Activated T-helper 2 cell treated with anti-CD3 and anti-CD28 coated beads, Interferon-gamma antibody, Interleukin-2, Interleukin-4, amounts not matched to agents 10 μg/mL and 5 μg/mL and 100 μg/mL, durations not matched to agents 14 hours and 24 hours and 36 hours (primary cell): ENCODE results near the gene PRAMEF33. TPM values are rescaled to one million over a fixed set of nuclear protein-coding genes. Genes with fewer than 3 reads are reported as not detected.
"Not testable (repeated sequence)": the region's sequence is repeated elsewhere in the genome, so short reads cannot be mapped to it uniquely, and the experiment has no call there.

Source experiments
- DNase-seq: peaks from one replicate; pipeline ENCODE4 v3.0.0; 2021; ENCODE audit warnings: low spot score
- H3K27ac Mint-ChIP-seq: one replicate; pipeline ENCODE4 v1.8.0; 2021; ENCODE audit warnings: mixed read lengths
- H3K27me3 Mint-ChIP-seq: one replicate; pipeline ENCODE4 v1.8.0; 2021; ENCODE audit warnings: low read depth, mixed read lengths
- H3K36me3 Mint-ChIP-seq: one replicate; pipeline ENCODE4 v1.8.0; 2021; ENCODE audit warnings: low read depth, mixed read lengths
- H3K4me1 Mint-ChIP-seq: one replicate; pipeline ENCODE4 v1.8.0; 2021; ENCODE audit warnings: low read depth, mixed read lengths
- H3K4me3 Mint-ChIP-seq: one replicate; pipeline ENCODE4 v1.8.0; 2021; ENCODE audit warnings: low read depth, mild to moderate bottlenecking, moderate library complexity, mixed read lengths
- H3K9me3 Mint-ChIP-seq: one replicate; pipeline ENCODE4 v1.8.0; 2021; ENCODE audit warnings: mixed read lengths
- intact Hi-C: fragments of 100-400 bp; cut with micrococcal nuclease; formaldehyde crosslinking; loops from one replicate; pipeline ENCODE4 v1.15.1; 2023
- total RNA-seq: library from RNA; stranded (reverse); gene quantifications from 2 replicates; pipeline ENCODE4 v1.2.3, GENCODE V29; 2022

PRAMEF33 gene, protein sequence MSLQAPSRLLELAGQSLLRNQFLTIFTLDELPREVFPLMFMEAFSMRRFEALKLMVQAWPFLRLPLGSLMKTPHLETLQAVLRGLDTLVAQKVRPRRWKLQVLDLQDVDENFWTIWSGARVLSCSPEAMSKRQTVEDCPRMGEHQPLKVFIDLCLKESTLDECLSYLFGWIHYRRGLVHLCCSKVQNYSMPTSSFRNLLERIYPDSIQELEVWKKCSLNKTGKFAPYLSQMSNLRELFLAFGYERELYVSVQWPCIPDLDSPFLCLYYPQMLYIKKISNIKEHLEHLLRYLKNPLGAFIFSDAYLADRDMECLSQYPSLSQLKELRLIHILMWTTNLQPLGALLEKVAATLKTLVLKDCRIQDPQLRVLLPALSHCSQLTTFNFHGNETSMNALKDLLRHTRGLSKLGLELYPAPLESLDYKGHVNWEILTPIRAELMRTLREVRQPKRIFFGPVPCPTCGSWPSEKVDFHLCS
- not detected in 2 replicates for total RNA-seq

DNA sequence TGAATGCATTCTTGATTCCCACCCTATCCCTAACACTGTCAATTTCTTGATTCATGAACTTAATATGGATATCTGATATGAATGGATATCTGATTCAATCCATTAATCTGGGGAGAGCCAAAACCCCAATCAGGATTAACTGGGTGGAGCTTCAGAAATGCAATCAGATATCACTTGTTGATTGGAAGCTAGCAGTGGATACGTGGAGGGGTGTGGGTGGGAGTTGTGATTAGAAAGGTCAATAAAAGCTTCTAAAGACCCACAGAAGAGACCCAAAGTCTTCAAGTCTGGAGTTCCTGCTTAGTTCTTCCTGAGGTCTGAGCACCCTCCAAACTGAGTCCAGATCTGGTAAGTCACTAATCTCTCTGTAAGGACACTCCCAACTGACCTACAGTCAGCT, at the start of gene PRAMEF33:
PRAMEF33 (plus strand) TSS at position 301 of the 400 bp plus-strand sequence. CDS start 2,416 bp downstream, outside the sequence.
- H3K36me3 Mint-ChIP-seq, H3K27me3 Mint-ChIP-seq, H3K4me1 Mint-ChIP-seq, intact Hi-C loops, H3K9me3 Mint-ChIP-seq, H3K4me3 Mint-ChIP-seq, H3K27ac Mint-ChIP-seq, DNase-seq: not testable (repeated sequence)

GRCh38 chr1:13253898-13254297, 49.4 kb upstream of the PRAMEF33 start, which contains the start of gene PRAMEF5:
Gene PRAMEF5, plus strand, starts transcription at chr1:13254198. Its CDS starts 5,071 bp downstream, at chr1:13259269.
- H3K9me3 Mint-ChIP-seq, H3K4me3 Mint-ChIP-seq, DNase-seq, H3K27me3 Mint-ChIP-seq, H3K36me3 Mint-ChIP-seq, H3K4me1 Mint-ChIP-seq, intact Hi-C loops, H3K27ac Mint-ChIP-seq: not testable (repeated sequence)

GRCh38 chr1:13265124-13265523, 38.2 kb upstream of the PRAMEF33 start:
- H3K4me1 Mint-ChIP-seq, DNase-seq, H3K27me3 Mint-ChIP-seq, H3K27ac Mint-ChIP-seq, H3K36me3 Mint-ChIP-seq, H3K4me3 Mint-ChIP-seq, H3K9me3 Mint-ChIP-seq, intact Hi-C loops: not testable (repeated sequence)

- intact Hi-C loops, H3K36me3 Mint-ChIP-seq, H3K9me3 Mint-ChIP-seq, H3K27me3 Mint-ChIP-seq, DNase-seq, H3K27ac Mint-ChIP-seq, H3K4me3 Mint-ChIP-seq, H3K4me1 Mint-ChIP-seq: not testable (repeated sequence)
These were observed 26.3 kb upstream of the PRAMEF33 start for GRCh38 chr1:13277016-13277415.

GRCh38 chr1:13279617-13280016, 23.7 kb upstream of the PRAMEF33 start:
- H3K4me1 Mint-ChIP-seq, H3K27me3 Mint-ChIP-seq, H3K9me3 Mint-ChIP-seq, intact Hi-C loops, DNase-seq, H3K4me3 Mint-ChIP-seq, H3K36me3 Mint-ChIP-seq, H3K27ac Mint-ChIP-seq: not testable (repeated sequence)

DNA sequence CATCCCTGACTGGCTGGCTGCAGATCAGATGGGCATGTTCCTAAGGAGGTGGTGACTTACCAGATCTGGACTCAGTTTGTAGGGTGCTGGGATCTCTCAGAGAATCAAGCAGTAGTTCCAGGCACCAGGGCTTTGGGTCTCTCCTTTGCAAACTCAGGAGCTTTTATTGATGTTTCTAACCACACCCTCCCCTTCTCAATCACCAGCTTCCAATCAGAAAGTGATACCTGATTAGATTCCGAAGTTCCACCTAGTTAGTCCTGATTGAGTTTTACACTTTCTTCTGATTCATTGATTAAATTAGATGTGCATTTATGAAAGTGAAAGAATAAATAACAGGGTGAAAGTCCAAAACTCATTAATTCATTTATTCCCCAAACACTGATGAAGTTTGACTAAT, 18.3 kb upstream of the PRAMEF33 start, which contains the start of gene PRAMEF8:
PRAMEF8 (minus strand) TSS at position 101 of the 400 bp plus-strand sequence. CDS start 1,046 bp downstream, outside the sequence.
- H3K27me3 Mint-ChIP-seq, intact Hi-C loops, H3K27ac Mint-ChIP-seq, H3K4me1 Mint-ChIP-seq, H3K4me3 Mint-ChIP-seq, H3K9me3 Mint-ChIP-seq, H3K36me3 Mint-ChIP-seq, DNase-seq: not testable (repeated sequence)

DNA sequence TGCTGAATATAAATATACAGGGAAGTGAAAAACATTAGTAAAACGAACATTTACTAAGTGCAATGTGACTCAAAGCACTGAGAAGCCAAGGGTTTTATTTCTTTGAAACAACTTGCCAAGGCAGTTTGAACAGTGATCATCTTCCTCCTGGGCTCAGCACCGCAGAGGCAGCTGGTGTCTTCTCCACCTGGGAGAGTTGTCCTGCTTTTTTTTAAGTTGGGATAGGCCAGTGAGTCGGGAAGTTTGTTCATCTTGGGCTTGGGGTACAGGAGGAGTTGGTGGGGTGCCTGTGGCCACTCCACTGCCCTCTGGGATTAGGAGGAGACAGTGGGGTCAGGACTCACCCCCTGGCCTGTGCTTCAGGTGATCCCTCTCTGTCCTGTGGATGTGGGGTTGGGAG, 14.3 kb upstream of the PRAMEF33 start:
- H3K4me3 Mint-ChIP-seq, H3K36me3 Mint-ChIP-seq, H3K27me3 Mint-ChIP-seq, H3K4me1 Mint-ChIP-seq, H3K27ac Mint-ChIP-seq, DNase-seq, H3K9me3 Mint-ChIP-seq, intact Hi-C loops: not testable (repeated sequence)

DNA sequence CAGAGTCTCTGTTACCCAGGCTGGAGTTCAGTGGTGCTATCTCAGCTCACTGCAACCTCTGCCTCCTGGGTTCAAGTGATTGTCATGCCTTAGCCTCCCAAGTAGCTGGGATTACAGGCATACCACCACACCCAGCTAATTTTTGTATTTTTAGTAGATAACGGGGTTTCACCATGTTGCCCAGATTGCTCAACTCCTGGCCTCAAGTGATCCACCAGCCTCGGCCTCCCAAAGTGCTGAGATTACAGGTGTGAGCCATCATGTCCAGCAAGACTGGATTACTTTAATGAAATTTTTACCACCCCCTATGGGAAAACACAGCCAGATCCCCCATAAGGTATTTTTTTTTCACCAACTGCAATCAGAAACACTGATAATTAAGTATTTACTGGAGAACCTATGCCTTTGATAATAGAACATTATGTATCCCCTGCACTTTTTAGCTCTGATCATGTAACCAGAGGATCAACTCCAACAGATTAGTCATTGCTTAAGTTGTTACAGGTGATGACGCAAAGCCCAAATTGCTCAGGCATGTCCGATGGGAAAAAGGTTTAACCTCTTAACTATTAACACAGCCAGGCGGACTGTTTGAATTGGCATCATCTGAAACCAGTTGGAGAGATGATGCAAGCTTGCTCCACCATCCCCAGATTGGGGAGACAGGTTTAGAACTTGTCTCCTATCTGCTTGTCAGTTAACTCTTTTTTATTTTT, 6.0 kb upstream of the PRAMEF33 start:
- H3K4me3 Mint-ChIP-seq, H3K27ac Mint-ChIP-seq, H3K9me3 Mint-ChIP-seq, H3K27me3 Mint-ChIP-seq, DNase-seq, intact Hi-C loops, H3K36me3 Mint-ChIP-seq, H3K4me1 Mint-ChIP-seq: not testable (repeated sequence)

DNA sequence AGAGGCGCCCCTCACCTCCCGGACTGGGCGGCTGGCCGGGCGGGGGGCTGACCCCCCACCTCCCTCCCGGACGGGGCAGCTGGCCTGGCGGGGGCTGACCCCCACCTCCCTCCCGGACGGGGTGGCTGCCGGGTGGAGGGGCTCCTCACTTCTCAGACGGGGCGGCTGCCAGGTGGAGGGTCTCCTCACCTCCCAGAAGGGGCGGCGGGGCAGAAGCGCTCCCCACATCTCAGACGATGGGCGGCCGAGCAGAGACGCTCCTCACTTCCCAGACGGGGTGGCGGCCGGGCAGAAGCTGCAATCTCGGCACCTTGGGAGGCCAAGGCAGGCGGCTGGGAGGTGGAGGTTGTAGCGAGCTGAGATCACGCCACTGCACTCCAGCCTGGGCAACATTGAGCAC, 4.6 kb upstream of the PRAMEF33 start:
- H3K27ac Mint-ChIP-seq, intact Hi-C loops: not testable (repeated sequence)

DNA sequence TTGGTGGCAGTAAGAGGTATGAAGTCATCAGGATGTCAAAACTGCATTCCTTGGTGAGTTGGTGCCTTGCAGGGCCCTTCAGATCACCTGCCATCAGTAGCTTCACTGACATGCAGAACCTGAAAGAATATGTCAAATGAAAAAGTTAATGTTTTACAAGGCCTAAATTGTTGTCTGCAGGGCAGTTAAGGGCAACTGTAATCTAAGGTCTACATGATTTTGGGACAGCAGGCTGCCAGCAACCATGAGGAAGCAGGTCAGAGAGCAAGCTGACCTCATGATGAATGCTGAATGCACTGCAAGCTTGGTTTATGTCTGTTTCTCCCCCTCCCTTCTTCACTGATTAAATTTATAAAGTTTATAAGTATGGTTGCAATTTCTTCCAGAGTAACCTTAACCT, 1.1 kb upstream of the PRAMEF33 start:
- H3K9me3 Mint-ChIP-seq, H3K27ac Mint-ChIP-seq, H3K4me3 Mint-ChIP-seq, H3K27me3 Mint-ChIP-seq, H3K4me1 Mint-ChIP-seq, intact Hi-C loops, DNase-seq, H3K36me3 Mint-ChIP-seq: not testable (repeated sequence)

More for the DNA sequence above, 4.6 kb upstream of the PRAMEF33 start:
- not testable (repeated sequence) for H3K36me3 Mint-ChIP-seq, H3K4me3 Mint-ChIP-seq, H3K9me3 Mint-ChIP-seq, H3K27me3 Mint-ChIP-seq, H3K4me1 Mint-ChIP-seq, DNase-seq

DNA sequence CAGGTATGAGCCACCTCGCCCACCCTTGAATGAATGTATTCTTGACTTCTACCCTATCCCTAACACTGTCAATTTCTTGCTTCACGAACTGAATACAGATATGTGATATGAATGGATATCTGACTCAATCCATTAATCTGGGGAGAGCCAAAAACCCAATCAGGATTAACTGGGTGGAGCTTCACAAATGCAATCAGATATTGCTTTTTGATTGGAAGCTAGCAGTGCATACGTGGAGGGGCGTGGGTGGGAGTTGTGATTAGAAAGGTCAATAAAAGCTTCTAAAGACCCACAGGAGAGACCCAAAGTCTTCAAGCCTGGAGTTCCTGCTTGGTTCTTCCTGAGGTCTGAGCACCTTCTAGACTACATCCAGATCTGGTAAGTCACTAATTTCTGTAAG, 11.9 kb downstream of the PRAMEF33 start, which contains the start of gene PRAMEF15:
PRAMEF15 (plus strand) TSS at position 301 of the 400 bp plus-strand sequence. CDS start 2,827 bp downstream, outside the sequence.
- H3K9me3 Mint-ChIP-seq, DNase-seq, H3K27me3 Mint-ChIP-seq, H3K36me3 Mint-ChIP-seq, H3K4me3 Mint-ChIP-seq, H3K27ac Mint-ChIP-seq, H3K4me1 Mint-ChIP-seq, intact Hi-C loops: not testable (repeated sequence)

- H3K9me3 Mint-ChIP-seq, H3K4me3 Mint-ChIP-seq, H3K4me1 Mint-ChIP-seq, DNase-seq, H3K36me3 Mint-ChIP-seq, H3K27ac Mint-ChIP-seq, intact Hi-C loops, H3K27me3 Mint-ChIP-seq: not testable (repeated sequence)
These were observed 39.2 kb downstream of the PRAMEF33 start for GRCh38 chr1:13342496-13342895.

- H3K27ac Mint-ChIP-seq, DNase-seq, H3K4me3 Mint-ChIP-seq, H3K36me3 Mint-ChIP-seq, intact Hi-C loops, H3K9me3 Mint-ChIP-seq, H3K4me1 Mint-ChIP-seq, H3K27me3 Mint-ChIP-seq: not testable (repeated sequence)
These were observed 43.7 kb downstream of the PRAMEF33 start, which contains the start of gene PRAMEF14 for GRCh38 chr1:13347034-13347433. Gene PRAMEF14, minus strand, starts transcription at chr1:13347134. Its CDS starts 1,820 bp downstream, at chr1:13345314.
